WTC11 (cell line): ENCODE data around the gene RTL1.

Experiments
- AFF4 ChIP-seq: sonication (generic); formaldehyde crosslinking; IDR thresholded peaks from 2 replicates; pipeline ENCODE4 v1.8.1; 2023; ENCODE audit warnings: mild to moderate bottlenecking, missing genetic modification reagents, borderline replicate concordance
- CREB1 ChIP-seq: sonication (generic); formaldehyde crosslinking; IDR thresholded peaks from 2 replicates; pipeline ENCODE4 v1.8.0; 2023; ENCODE audit warnings: mild to moderate bottlenecking, missing genetic modification reagents
- ETV6 ChIP-seq: sonication (generic); formaldehyde crosslinking; IDR thresholded peaks from 2 replicates; pipeline ENCODE4 v1.8.1; 2022; ENCODE audit warnings: mild to moderate bottlenecking, missing genetic modification reagents
- FOXK1 ChIP-seq: sonication (generic); formaldehyde crosslinking; IDR thresholded peaks from 2 replicates; pipeline ENCODE4 v1.8.0; 2022; ENCODE audit warnings: mild to moderate bottlenecking, moderate library complexity, missing genetic modification reagents
- FOXP1 ChIP-seq: sonication (generic); formaldehyde crosslinking; IDR thresholded peaks from 2 replicates; pipeline ENCODE4 v1.8.0; 2022; ENCODE audit warnings: missing genetic modification reagents, mild to moderate bottlenecking, moderate library complexity, borderline replicate concordance
- NR2C2 ChIP-seq: sonication (generic); formaldehyde crosslinking; IDR thresholded peaks from 2 replicates; pipeline ENCODE4 v1.8.0; 2022; ENCODE audit warnings: mild to moderate bottlenecking, missing genetic modification reagents
- TP53 ChIP-seq: sonication (generic); formaldehyde crosslinking; IDR thresholded peaks from 2 replicates; pipeline ENCODE4 v1.8.1; 2023; ENCODE audit warnings: mild to moderate bottlenecking, missing genetic modification reagents
- USF2 ChIP-seq: sonication (generic); formaldehyde crosslinking; IDR thresholded peaks from 2 replicates; pipeline ENCODE4 v1.8.1; 2023; ENCODE audit warnings: mild to moderate bottlenecking, missing genetic modification reagents, moderate library complexity
- ZNF121 ChIP-seq: sonication (generic); formaldehyde crosslinking; IDR thresholded peaks from 2 replicates; pipeline ENCODE4 v1.8.0; 2023; ENCODE audit warnings: missing genetic modification reagents
- ZNF138 ChIP-seq: sonication (generic); formaldehyde crosslinking; conservative IDR thresholded peaks from 2 replicates; pipeline ENCODE4 v1.8.1; 2022; ENCODE audit warnings: mild to moderate bottlenecking, moderate library complexity, missing genetic modification reagents
- ZNF396 ChIP-seq: fragments of 250-450 bp; sonication (Bioruptor Pico); IDR thresholded peaks from 2 replicates; pipeline ENCODE4 v1.8.0; 2021; ENCODE audit warnings: mild to moderate bottlenecking, moderate library complexity, borderline replicate concordance
- TF ChIP-seq, protein P1 (sequence below): sonication (generic); formaldehyde crosslinking; IDR thresholded peaks from 2 replicates; pipeline ENCODE4 v1.8.0; 2022; ENCODE audit warnings: mild to moderate bottlenecking, missing genetic modification reagents
- TF ChIP-seq, protein P2 (sequence below): fragments of 200-600 bp; IDR thresholded peaks from 2 replicates; pipeline ENCODE4 v1.8.0; 2022; ENCODE audit warnings: antibody characterized with exemption
- TF ChIP-seq, protein P3 (sequence below): sonication (generic); formaldehyde crosslinking; IDR thresholded peaks from 2 replicates; pipeline ENCODE4 v1.8.1; 2023; ENCODE audit warnings: mild to moderate bottlenecking, moderate library complexity, missing genetic modification reagents

GRCh38 chr14:100850841-100851585, 52.5 kb downstream of the RTL1 start:
- TF ChIP-seq, protein P1, sequence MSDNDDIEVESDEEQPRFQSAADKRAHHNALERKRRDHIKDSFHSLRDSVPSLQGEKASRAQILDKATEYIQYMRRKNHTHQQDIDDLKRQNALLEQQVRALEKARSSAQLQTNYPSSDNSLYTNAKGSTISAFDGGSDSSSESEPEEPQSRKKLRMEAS (CRISPR knock-in tag) = no peak
- TF ChIP-seq, protein P2, sequence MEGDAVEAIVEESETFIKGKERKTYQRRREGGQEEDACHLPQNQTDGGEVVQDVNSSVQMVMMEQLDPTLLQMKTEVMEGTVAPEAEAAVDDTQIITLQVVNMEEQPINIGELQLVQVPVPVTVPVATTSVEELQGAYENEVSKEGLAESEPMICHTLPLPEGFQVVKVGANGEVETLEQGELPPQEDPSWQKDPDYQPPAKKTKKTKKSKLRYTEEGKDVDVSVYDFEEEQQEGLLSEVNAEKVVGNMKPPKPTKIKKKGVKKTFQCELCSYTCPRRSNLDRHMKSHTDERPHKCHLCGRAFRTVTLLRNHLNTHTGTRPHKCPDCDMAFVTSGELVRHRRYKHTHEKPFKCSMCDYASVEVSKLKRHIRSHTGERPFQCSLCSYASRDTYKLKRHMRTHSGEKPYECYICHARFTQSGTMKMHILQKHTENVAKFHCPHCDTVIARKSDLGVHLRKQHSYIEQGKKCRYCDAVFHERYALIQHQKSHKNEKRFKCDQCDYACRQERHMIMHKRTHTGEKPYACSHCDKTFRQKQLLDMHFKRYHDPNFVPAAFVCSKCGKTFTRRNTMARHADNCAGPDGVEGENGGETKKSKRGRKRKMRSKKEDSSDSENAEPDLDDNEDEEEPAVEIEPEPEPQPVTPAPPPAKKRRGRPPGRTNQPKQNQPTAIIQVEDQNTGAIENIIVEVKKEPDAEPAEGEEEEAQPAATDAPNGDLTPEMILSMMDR = peak; percentile 93
- TF ChIP-seq CREB1 (CRISPR knock-in tag) (no peak), ZNF396 (CRISPR knock-in tag) (no peak), TP53 (CRISPR knock-in tag) (no peak), USF2 (CRISPR knock-in tag) (no peak), ZNF121 (no peak), NR2C2 (CRISPR knock-in tag) (no peak), FOXK1 (CRISPR knock-in tag) (no peak), ETV6 (CRISPR knock-in tag) (no peak), ZNF138 (no peak), FOXP1 (CRISPR knock-in tag) (no peak), AFF4 (CRISPR knock-in tag) (no peak)
- TF ChIP-seq, protein P3, sequence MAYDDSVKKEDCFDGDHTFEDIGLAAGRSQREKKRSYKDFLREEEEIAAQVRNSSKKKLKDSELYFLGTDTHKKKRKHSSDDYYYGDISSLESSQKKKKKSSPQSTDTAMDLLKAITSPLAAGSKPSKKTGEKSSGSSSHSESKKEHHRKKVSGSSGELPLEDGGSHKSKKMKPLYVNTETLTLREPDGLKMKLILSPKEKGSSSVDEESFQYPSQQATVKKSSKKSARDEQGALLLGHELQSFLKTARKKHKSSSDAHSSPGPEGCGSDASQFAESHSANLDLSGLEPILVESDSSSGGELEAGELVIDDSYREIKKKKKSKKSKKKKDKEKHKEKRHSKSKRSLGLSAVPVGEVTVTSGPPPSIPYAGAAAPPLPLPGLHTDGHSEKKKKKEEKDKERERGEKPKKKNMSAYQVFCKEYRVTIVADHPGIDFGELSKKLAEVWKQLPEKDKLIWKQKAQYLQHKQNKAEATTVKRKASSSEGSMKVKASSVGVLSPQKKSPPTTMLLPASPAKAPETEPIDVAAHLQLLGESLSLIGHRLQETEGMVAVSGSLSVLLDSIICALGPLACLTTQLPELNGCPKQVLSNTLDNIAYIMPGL (CRISPR knock-in tag) = no peak
